RWPE1 (cell line): Measurements from ENCODE around the gene TNRC6C.

ENCODE experiments used
- CTCF ChIA-PET: fragments of 350-600 bp; sonication (Branson Sonifier 250); formaldehyde crosslinking; extraction: SDS; loops from one replicate; lab custom pipeline; 2021; lab: Yijun Ruan, JAX
- POLR2A ChIA-PET: fragments of 400-600 bp; formaldehyde crosslinking; extraction: SDS; loops from one replicate; lab custom pipeline; 2020; ENCODE audit warnings: antibody characterized with exemption; ENCODE audit not compliant: low non-redundant PET; lab: Yijun Ruan, JAX
- DNase-seq: peaks from one replicate; pipeline ENCODE4 v3.0.0; 2012; ENCODE audit warnings: low spot score
- H3K27ac ChIP-seq: fragments of 450-650 bp; 2 replicates; pipeline ENCODE4 v1.5.1; 2017
- TF ChIP-seq, protein P1 (sequence below): fragments of 450-650 bp; conservative IDR thresholded peaks from 2 replicates; pipeline ENCODE4 v1.5.1; 2017; ENCODE audit warnings: low read depth, mild to moderate bottlenecking

TNRC6C gene

DNA sequence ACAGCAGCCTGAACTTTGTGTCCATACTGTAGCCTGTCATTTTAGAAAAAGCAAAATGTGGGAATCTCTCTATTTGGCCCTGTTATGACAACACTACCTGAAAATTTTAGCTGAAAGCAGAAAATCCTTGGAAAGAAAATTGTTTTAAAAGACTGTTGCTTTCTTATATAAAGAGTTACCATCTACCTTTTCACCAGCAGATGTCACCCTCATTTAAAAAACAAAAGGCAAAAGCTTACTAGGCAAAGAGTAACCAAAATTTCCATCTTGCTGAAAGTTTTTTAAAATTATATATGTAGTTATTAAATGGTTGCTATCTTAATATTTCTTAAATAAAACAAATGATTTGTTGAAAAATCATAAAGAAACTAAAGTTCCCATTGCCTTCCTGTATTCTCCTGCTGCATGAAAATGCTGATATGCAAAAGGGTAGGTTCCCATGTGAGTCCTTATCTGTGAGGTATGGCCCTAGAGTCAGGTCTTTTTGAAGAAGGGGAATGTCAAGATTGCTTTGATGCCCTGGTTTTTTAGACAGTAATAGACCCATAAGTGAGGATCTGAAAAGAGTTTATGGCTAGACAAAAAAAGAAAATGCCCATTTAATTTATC lies 61.0 kb downstream of the TNRC6C start:
- ChIA-PET CTCF (interaction anchor here (0.5 to 2.7 kb wide), 23 partner anchors 12 to 1312 kb away, joined by 3 to 16 read pairs (median 4); no protein-coding TSS in a partner anchor), POLR2A (no interaction called here)
- TF ChIP-seq, protein P1, sequence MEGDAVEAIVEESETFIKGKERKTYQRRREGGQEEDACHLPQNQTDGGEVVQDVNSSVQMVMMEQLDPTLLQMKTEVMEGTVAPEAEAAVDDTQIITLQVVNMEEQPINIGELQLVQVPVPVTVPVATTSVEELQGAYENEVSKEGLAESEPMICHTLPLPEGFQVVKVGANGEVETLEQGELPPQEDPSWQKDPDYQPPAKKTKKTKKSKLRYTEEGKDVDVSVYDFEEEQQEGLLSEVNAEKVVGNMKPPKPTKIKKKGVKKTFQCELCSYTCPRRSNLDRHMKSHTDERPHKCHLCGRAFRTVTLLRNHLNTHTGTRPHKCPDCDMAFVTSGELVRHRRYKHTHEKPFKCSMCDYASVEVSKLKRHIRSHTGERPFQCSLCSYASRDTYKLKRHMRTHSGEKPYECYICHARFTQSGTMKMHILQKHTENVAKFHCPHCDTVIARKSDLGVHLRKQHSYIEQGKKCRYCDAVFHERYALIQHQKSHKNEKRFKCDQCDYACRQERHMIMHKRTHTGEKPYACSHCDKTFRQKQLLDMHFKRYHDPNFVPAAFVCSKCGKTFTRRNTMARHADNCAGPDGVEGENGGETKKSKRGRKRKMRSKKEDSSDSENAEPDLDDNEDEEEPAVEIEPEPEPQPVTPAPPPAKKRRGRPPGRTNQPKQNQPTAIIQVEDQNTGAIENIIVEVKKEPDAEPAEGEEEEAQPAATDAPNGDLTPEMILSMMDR: peak; percentile 76
- no peak for DNase-seq
- no peak overlapping the region for H3K27ac ChIP-seq

DNA sequence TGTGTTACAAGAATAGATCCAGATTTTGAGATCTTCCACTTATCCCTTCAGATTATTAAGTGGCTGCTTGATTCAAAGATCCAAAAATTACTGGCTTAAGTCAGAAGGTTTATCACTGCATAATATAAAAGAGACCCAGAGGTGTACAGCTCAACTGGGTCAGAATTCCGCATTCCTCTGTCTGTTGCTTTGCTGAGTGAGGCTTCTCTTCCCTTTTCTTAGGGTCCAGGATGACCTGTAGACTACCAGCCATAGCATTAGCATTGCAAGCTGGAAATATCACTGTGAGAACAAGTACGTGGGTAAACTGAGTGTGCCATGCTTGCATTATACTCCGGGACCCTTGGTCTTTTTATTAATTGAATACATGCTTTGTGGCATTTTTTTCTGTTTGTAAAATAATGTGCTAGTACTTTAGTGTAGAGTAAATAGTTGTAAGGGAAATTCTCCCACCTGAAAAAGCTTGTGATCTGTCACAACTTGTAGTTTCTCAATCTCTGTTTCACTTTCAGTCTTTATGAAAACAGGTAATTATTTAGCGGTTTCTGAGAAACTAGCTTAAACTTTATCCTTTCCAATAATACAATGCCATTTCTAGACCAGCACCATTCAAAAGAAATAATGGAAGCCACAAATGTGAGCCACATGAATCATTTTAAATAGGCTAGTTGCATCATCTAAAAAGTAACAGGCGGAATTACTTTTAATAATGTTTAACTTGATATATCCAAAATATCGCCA lies 61.6 kb downstream of the TNRC6C start:
- TF ChIP-seq, protein P1: no peak
- H3K27ac ChIP-seq: no peak overlapping the region
- CTCF ChIA-PET: interaction anchor here (0.5 to 2.7 kb wide), 13 partner anchors 12 to 1177 kb away, joined by 3 to 16 read pairs (median 4); no protein-coding TSS in a partner anchor
- POLR2A ChIA-PET: no interaction called here
- no peak for DNase-seq

DNA sequence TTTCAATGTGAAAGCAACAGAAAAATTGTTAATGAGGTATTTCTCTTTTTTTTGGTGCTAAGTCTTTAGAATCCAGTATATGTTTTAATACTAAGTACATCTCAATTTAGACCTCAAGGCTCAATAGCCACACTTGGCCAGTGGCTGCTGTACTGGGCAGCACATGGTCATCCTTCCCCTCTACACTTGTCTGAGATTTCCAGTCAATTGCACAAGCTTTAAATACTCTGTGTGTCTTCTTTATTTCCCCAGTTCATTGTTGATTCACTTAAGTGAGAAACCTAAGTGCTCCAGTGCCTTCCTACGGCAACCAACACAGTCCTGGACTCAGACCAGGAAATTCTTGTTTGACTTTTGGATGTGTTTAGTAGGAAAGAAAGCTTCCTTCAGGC lies 62.2 kb downstream of the TNRC6C start:
- no peak overlapping the region for H3K27ac ChIP-seq
- POLR2A ChIA-PET: no interaction called here
- CTCF ChIA-PET: interaction anchor here (2.3 to 2.7 kb wide), 2 partner anchors 64 to 478 kb away, joined by 11 to 16 read pairs; no protein-coding TSS in a partner anchor
- TF ChIP-seq, protein P1: no peak
- DNase-seq: no peak

DNA sequence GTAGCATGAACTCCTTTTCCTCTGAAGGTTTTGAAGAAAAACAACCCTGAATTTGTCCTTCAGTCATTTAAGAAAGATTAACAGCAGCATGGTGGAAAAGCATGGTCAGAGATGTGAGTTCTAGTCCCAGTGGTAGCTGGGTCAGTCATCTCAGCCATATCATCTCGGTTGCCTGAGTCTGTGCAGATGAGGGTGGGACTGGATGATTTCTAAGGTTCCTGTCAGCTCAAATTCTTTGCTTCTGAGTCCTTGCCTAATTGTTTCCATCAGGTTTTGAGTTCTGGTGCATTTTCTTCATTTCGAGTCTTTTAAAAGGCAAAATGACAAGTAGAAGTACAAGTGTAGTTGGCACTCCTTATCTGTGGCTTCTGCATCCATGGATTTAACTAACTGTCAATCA lies 63.9 kb downstream of the TNRC6C start:
- DNase-seq: no peak
- ChIA-PET POLR2A (no interaction called here), CTCF (no interaction called here)
- H3K27ac ChIP-seq: no peak overlapping the region
- TF ChIP-seq, protein P1: no peak

DNA sequence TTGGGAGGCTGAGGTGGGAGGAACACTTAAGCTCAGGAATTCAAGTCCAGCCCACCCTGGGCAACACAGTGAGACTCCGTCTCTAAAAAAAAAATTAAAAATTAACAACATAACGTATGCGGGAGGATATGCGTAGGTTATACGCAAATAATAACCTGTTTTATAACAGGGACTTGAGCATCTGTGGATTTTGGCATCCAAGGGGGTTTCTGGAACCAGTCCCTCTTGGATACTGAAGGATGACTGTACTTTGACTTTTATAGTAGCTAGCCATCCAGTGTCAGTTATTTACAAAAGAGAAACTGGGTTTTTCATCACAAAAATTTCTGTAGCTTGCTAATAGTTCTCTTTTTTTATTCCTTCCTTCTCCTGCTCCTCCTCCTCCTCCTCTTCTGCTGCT lies 64.5 kb downstream of the TNRC6C start:
- no peak for DNase-seq
- TF ChIP-seq, protein P1: no peak
- no peak overlapping the region for H3K27ac ChIP-seq
- POLR2A ChIA-PET: no interaction called here
- CTCF ChIA-PET: interaction anchor here (0.6 to 2.8 kb wide), 2 partner anchors 9 to 481 kb away, joined by 3 to 17 read pairs; no protein-coding TSS in a partner anchor

DNA sequence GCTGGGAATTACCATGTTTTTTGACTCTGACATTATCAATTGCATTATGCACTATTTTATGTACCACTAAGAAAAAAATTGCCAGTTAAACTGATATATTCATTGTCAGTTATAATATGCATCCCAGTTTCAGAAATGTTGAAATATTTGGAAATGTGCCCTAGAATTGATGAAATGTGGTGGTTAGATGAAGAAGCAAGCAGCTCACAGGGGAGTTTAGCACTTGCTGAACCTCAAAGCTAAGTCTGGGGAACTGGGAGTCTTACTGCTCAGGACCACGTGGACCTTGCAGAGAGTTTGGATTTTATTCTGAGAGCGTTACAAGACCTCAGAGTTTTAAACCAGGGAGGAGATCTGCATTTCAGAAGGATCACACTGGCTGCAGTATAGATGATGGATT lies 67.9 kb downstream of the TNRC6C start:
- no peak for DNase-seq
- POLR2A ChIA-PET: no interaction called here
- CTCF ChIA-PET: no interaction called here
- no peak overlapping the region for H3K27ac ChIP-seq
- TF ChIP-seq, protein P1: no peak
